Astrocyte (in vitro differentiated cells and primary cell): ENCODE data around the gene BUD23. TPM values are rescaled to one million over a fixed set of nuclear protein-coding genes. Genes with fewer than 3 reads are reported as not detected.
"Not testable (repeated sequence)": the region's sequence is repeated elsewhere in the genome, so short reads cannot be mapped to it uniquely, and the experiment has no call there.

Source experiments
- DNase-seq: peaks from one replicate; pipeline ENCODE4 v3.0.0-alpha.2; 2010; ENCODE audit warnings: low read depth
- FAIRE-seq: peaks from 2 replicates; lab custom pipeline; 2011; peaks lifted over from hg19 to GRCh38; lab: Jason Lieb, UNC
- H2AFZ ChIP-seq: 2 replicates; pipeline ENCODE4 v1.6.0; 2012; ENCODE audit warnings: low read depth, low read length, inconsistent platforms
- H3K27ac ChIP-seq: 2 replicates; pipeline ENCODE4 v1.5.1; 2011; ENCODE audit warnings: low read depth, low read length, inconsistent platforms
- H3K27me3 ChIP-seq: 2 replicates; pipeline ENCODE4 v1.6.0; 2011; ENCODE audit warnings: low read length, inconsistent platforms; ENCODE audit not compliant: insufficient read depth
- H3K36me3 ChIP-seq: 2 replicates; pipeline ENCODE4 v1.5.1; 2011; ENCODE audit warnings: low read length, inconsistent platforms; ENCODE audit not compliant: insufficient read depth
- H3K4me1 ChIP-seq: 2 replicates; pipeline ENCODE4 v1.5.1; 2011; ENCODE audit warnings: low read length, inconsistent platforms; ENCODE audit not compliant: insufficient read depth
- H3K4me2 ChIP-seq: 2 replicates; pipeline ENCODE4 v1.6.0; 2012; ENCODE audit warnings: low read length, inconsistent platforms
- H3K4me3 ChIP-seq: 2 replicates; pipeline ENCODE4 v1.5.1; 2011; ENCODE audit warnings: low read depth, mild to moderate bottlenecking, low read length, inconsistent platforms; ENCODE audit not compliant: insufficient read depth
- H3K79me2 ChIP-seq: 2 replicates; pipeline ENCODE4 v1.6.0; 2012; ENCODE audit warnings: mild to moderate bottlenecking, low read length, inconsistent platforms; ENCODE audit not compliant: insufficient read depth
- H3K9ac ChIP-seq: 2 replicates; pipeline ENCODE4 v1.6.0; 2012; ENCODE audit warnings: mild to moderate bottlenecking, low read length, inconsistent platforms
- H3K9me3 ChIP-seq: 2 replicates; pipeline ENCODE4 v1.5.1; 2012; ENCODE audit warnings: low read depth, mild to moderate bottlenecking, low read length, inconsistent platforms; ENCODE audit not compliant: insufficient read depth
- H4K20me1 ChIP-seq: 2 replicates; pipeline ENCODE4 v1.6.0; 2012; ENCODE audit warnings: low read length, inconsistent platforms; ENCODE audit not compliant: insufficient read depth
- H3K27ac Mint-ChIP-seq: one replicate; pipeline ENCODE4 v1.8.0; 2021; ENCODE audit warnings: mild to moderate bottlenecking, mixed read lengths; ENCODE audit not compliant: unreplicated experiment
- H3K27me3 Mint-ChIP-seq: one replicate; pipeline ENCODE4 v1.8.0; 2021; ENCODE audit warnings: low read depth, mixed read lengths; ENCODE audit not compliant: unreplicated experiment
- H3K36me3 Mint-ChIP-seq: one replicate; pipeline ENCODE4 v1.8.0; 2021; ENCODE audit warnings: low read depth, mixed read lengths; ENCODE audit not compliant: unreplicated experiment
- H3K4me1 Mint-ChIP-seq: one replicate; pipeline ENCODE4 v1.8.0; 2021; ENCODE audit warnings: low read depth, mixed read lengths; ENCODE audit not compliant: unreplicated experiment
- H3K4me3 Mint-ChIP-seq: one replicate; pipeline ENCODE4 v1.8.0; 2021; ENCODE audit warnings: mild to moderate bottlenecking, moderate library complexity, mixed read lengths; ENCODE audit not compliant: unreplicated experiment
- H3K9me3 Mint-ChIP-seq: one replicate; pipeline ENCODE4 v1.8.0; 2021; ENCODE audit warnings: mild to moderate bottlenecking, mixed read lengths; ENCODE audit not compliant: unreplicated experiment
- EZH2 ChIP-seq: IDR thresholded peaks from 2 replicates; pipeline ENCODE4 v1.6.1; 2012; ENCODE audit warnings: mild to moderate bottlenecking, low read length, inconsistent platforms; ENCODE audit not compliant: insufficient read depth
- total RNA-seq: library from RNA; stranded (reverse); gene quantifications from 2 replicates; pipeline ENCODE4 v1.2.1, GENCODE V29; 2021
- TF ChIP-seq, protein P1 (sequence below): IDR thresholded peaks from 2 replicates; pipeline ENCODE4 v1.5.1; 2011; ENCODE audit warnings: low read depth, mild to moderate bottlenecking, inconsistent platforms, low read length, moderate library complexity; ENCODE audit not compliant: insufficient read depth

Gene BUD23
- total RNA-seq, 1 donor from 2014 or later, result 73.1 TPM

- no peaks in the 10 kb centered on the region for H3K27me3 ChIP-seq
- DNase-seq, result no peak
- no peak overlapping the region for H3K4me2 ChIP-seq
- FAIRE-seq, result no peak
- no peak overlapping the region for H3K9ac ChIP-seq
- H3K27ac ChIP-seq, result no peak overlapping the region
- Mint-ChIP-seq H3K4me3 (no peak overlapping the region), H3K27ac (no peak overlapping the region), H3K9me3 (no peaks in the 10 kb centered on the region), H3K4me1 (peaks cover 11% of the 10 kb centered on the region), H3K27me3 (no peaks in the 10 kb centered on the region), H3K36me3 (peaks cover 12% of the 10 kb centered on the region)
- H3K4me3 ChIP-seq, result no peak overlapping the region
- H3K36me3 ChIP-seq, result peaks cover 14% of the 10 kb centered on the region
- no peaks in the 10 kb centered on the region for H3K9me3 ChIP-seq
- TF ChIP-seq EZH2, result no peak
- TF ChIP-seq, protein P1, sequence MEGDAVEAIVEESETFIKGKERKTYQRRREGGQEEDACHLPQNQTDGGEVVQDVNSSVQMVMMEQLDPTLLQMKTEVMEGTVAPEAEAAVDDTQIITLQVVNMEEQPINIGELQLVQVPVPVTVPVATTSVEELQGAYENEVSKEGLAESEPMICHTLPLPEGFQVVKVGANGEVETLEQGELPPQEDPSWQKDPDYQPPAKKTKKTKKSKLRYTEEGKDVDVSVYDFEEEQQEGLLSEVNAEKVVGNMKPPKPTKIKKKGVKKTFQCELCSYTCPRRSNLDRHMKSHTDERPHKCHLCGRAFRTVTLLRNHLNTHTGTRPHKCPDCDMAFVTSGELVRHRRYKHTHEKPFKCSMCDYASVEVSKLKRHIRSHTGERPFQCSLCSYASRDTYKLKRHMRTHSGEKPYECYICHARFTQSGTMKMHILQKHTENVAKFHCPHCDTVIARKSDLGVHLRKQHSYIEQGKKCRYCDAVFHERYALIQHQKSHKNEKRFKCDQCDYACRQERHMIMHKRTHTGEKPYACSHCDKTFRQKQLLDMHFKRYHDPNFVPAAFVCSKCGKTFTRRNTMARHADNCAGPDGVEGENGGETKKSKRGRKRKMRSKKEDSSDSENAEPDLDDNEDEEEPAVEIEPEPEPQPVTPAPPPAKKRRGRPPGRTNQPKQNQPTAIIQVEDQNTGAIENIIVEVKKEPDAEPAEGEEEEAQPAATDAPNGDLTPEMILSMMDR, result no peak
- no peak overlapping the region for H2AFZ ChIP-seq
- H3K79me2 ChIP-seq, result peaks cover 78% of the 10 kb centered on the region
- peaks cover 85% of the 10 kb centered on the region for H4K20me1 ChIP-seq
- peaks cover 45% of the 10 kb centered on the region for H3K4me1 ChIP-seq
Measured at GRCh38 chr7:73708961-73709549, 25.7 kb downstream of the BUD23 start.

- no peak for DNase-seq
Measured at GRCh38 chr7:73712773-73713172, 29.4 kb downstream of the BUD23 start.

DNA sequence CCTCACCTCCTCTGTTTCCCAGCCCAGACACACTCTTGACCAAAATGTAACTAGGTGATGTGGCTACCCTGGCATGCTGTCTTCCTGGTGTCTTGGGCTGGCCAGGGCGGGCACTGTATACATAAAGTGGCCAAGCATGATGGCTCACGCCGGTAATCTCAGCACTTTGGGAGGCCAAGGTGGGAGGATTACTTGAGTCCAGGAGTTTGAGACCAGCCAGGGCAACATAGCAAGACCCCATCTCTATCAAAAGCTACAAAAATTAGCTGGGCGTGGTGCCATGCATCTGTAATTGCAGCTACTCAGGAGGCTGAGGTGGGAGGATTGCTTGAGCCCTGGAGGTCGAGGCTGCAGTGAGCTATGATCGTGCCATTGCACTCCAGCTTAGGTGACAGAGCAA, 29.9 kb downstream of the BUD23 start:
- not testable (repeated sequence) for H3K27me3 Mint-ChIP-seq, H3K9me3 Mint-ChIP-seq, H2AFZ ChIP-seq, H3K4me3 ChIP-seq, H3K4me3 Mint-ChIP-seq, H3K27me3 ChIP-seq, H3K4me2 ChIP-seq, DNase-seq, H3K27ac ChIP-seq, H3K9me3 ChIP-seq, FAIRE-seq, H3K36me3 Mint-ChIP-seq
- Histone ChIP-seq H4K20me1 (peaks cover 93% of the 10 kb centered on the region), H3K9ac (peak overlapping the region; percentile 20), H3K36me3 (peaks cover 16% of the 10 kb centered on the region), H3K4me1 (peaks cover 45% of the 10 kb centered on the region), H3K79me2 (peaks cover 99% of the 10 kb centered on the region)
- H3K4me1 Mint-ChIP-seq, result peaks cover 20% of the 10 kb centered on the region
- H3K27ac Mint-ChIP-seq, result peak overlapping the region; percentile 72

More at GRCh38 chr7:73712773-73713172, 29.4 kb downstream of the BUD23 start:
- Mint-ChIP-seq H3K36me3 (peaks cover 5% of the 10 kb centered on the region), H3K9me3 (no peaks in the 10 kb centered on the region), H3K4me1 (peaks cover 16% of the 10 kb centered on the region), H3K27ac (peak overlapping the region; percentile 72), H3K4me3 (no peak overlapping the region), H3K27me3 (no peaks in the 10 kb centered on the region)
- Histone ChIP-seq H3K79me2 (peaks cover 96% of the 10 kb centered on the region), H3K27me3 (no peaks in the 10 kb centered on the region), H3K9me3 (no peaks in the 10 kb centered on the region), H3K4me1 (peaks cover 40% of the 10 kb centered on the region), H2AFZ (no peak overlapping the region), H3K4me3 (no peak overlapping the region), H4K20me1 (peaks cover 91% of the 10 kb centered on the region), H3K4me2 (no peak overlapping the region), H3K9ac (peak overlapping the region; percentile 20), H3K27ac (no peak overlapping the region), H3K36me3 (peaks cover 16% of the 10 kb centered on the region)
- no peak for FAIRE-seq
- TF ChIP-seq, protein P1, result no peak
- TF ChIP-seq EZH2, result no peak
